Suprapubic skin (tissue), 4 donors: ENCODE results near the gene CAPN14. TPM values are rescaled to one million over a fixed set of nuclear protein-coding genes. Genes with fewer than 3 reads are reported as not detected.
"Not testable (repeated sequence)": the region's sequence is repeated elsewhere in the genome, so short reads cannot be mapped to it uniquely, and the experiment has no call there.

Experiments used
- DNase-seq, 2 donors: peaks; one replicate each; pipeline ENCODE4 v3.0.0-alpha.2; 2019; ENCODE audit warnings: low spot score in 2 of 2
- H3K27ac ChIP-seq: fragments of 200-600 bp; sonication (generic); one replicate; pipeline ENCODE4 v1.5.1; 2019
- H3K27me3 ChIP-seq: fragments of 200-600 bp; sonication (generic); one replicate; pipeline ENCODE4 v1.5.1; 2019
- H3K36me3 ChIP-seq: fragments of 200-600 bp; sonication (generic); one replicate; pipeline ENCODE4 v1.5.1; 2019
- H3K4me1 ChIP-seq: fragments of 200-600 bp; sonication (generic); one replicate; pipeline ENCODE4 v1.5.1; 2019
- H3K4me3 ChIP-seq: fragments of 200-600 bp; sonication (generic); one replicate; pipeline ENCODE4 v1.5.1; 2019; ENCODE audit warnings: mild to moderate bottlenecking
- H3K9me3 ChIP-seq: fragments of 200-600 bp; sonication (generic); one replicate; pipeline ENCODE4 v1.5.1; 2019
- CTCF ChIP-seq, 2 donors: fragments of 200-600 bp in 1 of 2; fragments of 450-650 bp in 1 of 2; sonication (generic) in 1 of 2; IDR thresholded peaks; one replicate each; pipeline ENCODE4 v1.5.1; 2016 to 2019; ENCODE audit warnings: antibody characterized with exemption in 2 of 2, mild to moderate bottlenecking in 1 of 2, moderate library complexity in 1 of 2
- EP300 ChIP-seq: sonication (generic); formaldehyde crosslinking; IDR thresholded peaks from one replicate; pipeline ENCODE4 v1.6.1; 2017; ENCODE audit warnings: antibody characterized with exemption
- POLR2A ChIP-seq, 2 donors: fragments of 450-650 bp; IDR thresholded peaks; one replicate each; pipeline ENCODE4 v1.6.1; 2017; ENCODE audit warnings: antibody characterized with exemption in 2 of 2, mild to moderate bottlenecking in 2 of 2, moderate library complexity in 2 of 2
- POLR2AphosphoS5 ChIP-seq, 3 donors: sonication (generic); formaldehyde crosslinking; IDR thresholded peaks; one replicate each; pipeline ENCODE4 v1.6.1; 2017; ENCODE audit warnings: antibody characterized with exemption in 3 of 3
- WGBS: methylation state at CpG from one replicate; pipeline ENCODE4 v1.1.5; 2018; 5-methylcytosine and 5-hydroxymethylcytosine counted together
- total RNA-seq, 4 donors: library from RNA; depleted of rRNA; stranded (reverse); fragments of >200 nt; gene quantifications; one replicate each; pipeline ENCODE4 v1.1.0, GENCODE V29; 2016

CAPN14 gene
- total RNA-seq, 4 donors from 2014 or later, result 0.53 to 2.1 (median 0.83) TPM

- Histone ChIP-seq H3K36me3 (no peaks in the 10 kb centered on the region), H3K4me1 (no peaks in the 10 kb centered on the region), H3K4me3 (no peak overlapping the region), H3K27me3 (no peaks in the 10 kb centered on the region), H3K27ac (no peak overlapping the region), H3K9me3 (no peaks in the 10 kb centered on the region)
- TF ChIP-seq POLR2AphosphoS5 (IDR thresholded peaks at IDR 0.05) (no peak), EP300 (no peak), POLR2A (IDR thresholded peaks at IDR 0.05) (no peak), CTCF (IDR thresholded peaks at IDR 0.05) (no peak)
- 91% methylated on average over 4 of the region's 4 CpGs for WGBS
- DNase-seq, result no peak
Observed at GRCh38 chr2:31187166-31187565, 30.1 kb downstream of the CAPN14 start.

DNA sequence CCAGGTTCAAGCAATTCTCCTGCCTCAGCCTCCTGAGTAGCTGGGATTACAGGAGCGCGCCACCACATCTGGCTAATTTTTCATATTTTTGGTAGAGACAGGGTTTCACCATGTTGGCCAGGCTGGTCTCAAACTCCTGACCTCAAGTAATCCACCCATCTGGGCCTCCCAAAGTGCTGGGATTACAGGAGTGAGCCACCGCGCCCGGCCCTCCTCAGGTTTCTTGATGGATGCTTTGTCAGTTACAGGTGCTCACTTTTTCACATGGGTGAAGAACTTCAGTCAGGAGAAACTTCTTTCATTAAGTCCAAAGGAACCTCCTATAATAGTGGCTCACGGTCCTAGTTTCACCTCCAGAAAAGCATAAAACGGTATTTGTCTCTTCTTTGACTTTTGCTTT is 33.3 kb downstream of the CAPN14 start:
- not testable (repeated sequence) for H3K27me3 ChIP-seq, H3K36me3 ChIP-seq, DNase-seq, H3K4me1 ChIP-seq, H3K9me3 ChIP-seq, H3K27ac ChIP-seq, H3K4me3 ChIP-seq
- 80% methylated on average over 7 of the region's 7 CpGs for WGBS

- Histone ChIP-seq H3K36me3 (no peaks in the 10 kb centered on the region), H3K4me1 (no peaks in the 10 kb centered on the region), H3K27ac (no peak overlapping the region), H3K4me3 (no peak overlapping the region), H3K27me3 (no peaks in the 10 kb centered on the region), H3K9me3 (no peaks in the 10 kb centered on the region)
- TF ChIP-seq EP300, result no peak
- TF ChIP-seq CTCF (IDR thresholded peaks at IDR 0.05), result no peak
- no peak for TF ChIP-seq POLR2A (IDR thresholded peaks at IDR 0.05)
- TF ChIP-seq POLR2AphosphoS5 (IDR thresholded peaks at IDR 0.05), result no peak
- no peak for DNase-seq
- 80% methylated on average over 10 of the region's 10 CpGs for WGBS
Observed at GRCh38 chr2:31176742-31177141, 40.6 kb downstream of the CAPN14 start.

GRCh38 chr2:31171142-31171541 is 46.2 kb downstream of the CAPN14 start:
- Histone ChIP-seq H3K4me1 (no peaks in the 10 kb centered on the region), H3K9me3 (no peaks in the 10 kb centered on the region), H3K27me3 (no peaks in the 10 kb centered on the region), H3K4me3 (no peak overlapping the region), H3K27ac (no peak overlapping the region), H3K36me3 (no peaks in the 10 kb centered on the region)
- TF ChIP-seq CTCF (IDR thresholded peaks at IDR 0.05) (no peak), POLR2A (IDR thresholded peaks at IDR 0.05) (no peak), POLR2AphosphoS5 (IDR thresholded peaks at IDR 0.05) (no peak), EP300 (no peak)
- 96% methylated on average over 4 of the region's 4 CpGs for WGBS
- DNase-seq, result no peak

- H3K4me1 ChIP-seq, result no peaks in the 10 kb centered on the region
- TF ChIP-seq EP300, result no peak
- TF ChIP-seq CTCF (IDR thresholded peaks at IDR 0.05), result peak; percentile 76 to 86
- no peak overlapping the region for H3K27ac ChIP-seq
- H3K27me3 ChIP-seq, result no peaks in the 10 kb centered on the region
- no peak overlapping the region for H3K4me3 ChIP-seq
- WGBS, result 0% methylated on average over 3 of the region's 4 CpGs
- no peaks in the 10 kb centered on the region for H3K9me3 ChIP-seq
- DNase-seq, result no peak
- H3K36me3 ChIP-seq, result no peaks in the 10 kb centered on the region
Observed at GRCh38 chr2:31170071-31170698, 47.1 kb downstream of the CAPN14 start.

- Histone ChIP-seq H3K4me3 (no peak overlapping the region), H3K9me3 (no peaks in the 10 kb centered on the region), H3K27me3 (no peaks in the 10 kb centered on the region), H3K27ac (no peak overlapping the region), H3K36me3 (no peaks in the 10 kb centered on the region), H3K4me1 (no peaks in the 10 kb centered on the region)
- TF ChIP-seq POLR2A (IDR thresholded peaks at IDR 0.05) (no peak), EP300 (no peak), CTCF (IDR thresholded peaks at IDR 0.05) (no peak), POLR2AphosphoS5 (IDR thresholded peaks at IDR 0.05) (no peak)
- no peak for DNase-seq
- WGBS, result 88% methylated on average over 6 of the region's 6 CpGs
Observed at GRCh38 chr2:31168291-31168690, 49.0 kb downstream of the CAPN14 start.
